IMR-90 (cell line): ENCODE data around the gene TM4SF4. TPM values are rescaled to one million over a fixed set of nuclear protein-coding genes. Genes with fewer than 3 reads are reported as not detected.

Experiments
- ATAC-seq: fragments of 200-7000 bp; cut with Tn5 transposase; 2 replicates; pipeline ENCODE4 v1.9.1; 2020; ENCODE audit warnings: low read depth, mild to moderate bottlenecking, moderate library complexity
- BruUV-seq: library from RNA; stranded (reverse); fragments of 400-500 nt; replicated peaks from 2 replicates; lab custom pipeline; 2021; lab: Mats Ljungman, UMichigan
- CTCF ChIA-PET: fragments of 300-600 bp; formaldehyde crosslinking; extraction: SDS; loops from one replicate; lab custom pipeline; 2021; ENCODE audit warnings: antibody characterized with exemption; lab: Yijun Ruan, JAX
- POLR2A ChIA-PET: fragments of 300-600 bp; sonication (Branson Sonifier 250); formaldehyde crosslinking; loops from one replicate; lab custom pipeline; 2022; ENCODE audit warnings: antibody characterized with exemption; ENCODE audit not compliant: unreplicated experiment; lab: Charles Lee
- DNase-seq: peaks from one replicate; pipeline ENCODE4 v3.0.0; 2013
- H2AFZ ChIP-seq: replicated peaks from 2 replicates; pipeline ENCODE3; 2013; ENCODE audit warnings: low read length, mild to moderate bottlenecking; ENCODE audit not compliant: poor library complexity
- H2AK5ac ChIP-seq: 2 replicates; pipeline ENCODE4 v1.6.1; 2013; ENCODE audit warnings: low read depth, low read length, inconsistent platforms
- H2AK9ac ChIP-seq: replicated peaks from 2 replicates; pipeline ENCODE3; 2013; ENCODE audit warnings: mild to moderate bottlenecking, low read depth, low read length, moderate library complexity; ENCODE audit not compliant: poor library complexity
- H2BK120ac ChIP-seq: 2 replicates; pipeline ENCODE4 v1.6.1; 2013; ENCODE audit warnings: low read depth, low read length, inconsistent platforms
- H2BK15ac ChIP-seq: 3 replicates; pipeline ENCODE4 v1.6.1; 2013; ENCODE audit warnings: low read depth, low read length, inconsistent platforms
- H2BK20ac ChIP-seq: 2 replicates; pipeline ENCODE4 v1.6.1; 2013; ENCODE audit warnings: low read depth, mild to moderate bottlenecking, inconsistent platforms, low read length, moderate library complexity
- H2BK5ac ChIP-seq: 2 replicates; pipeline ENCODE4 v1.6.1; 2013; ENCODE audit warnings: mild to moderate bottlenecking, low read depth, low read length, inconsistent platforms; ENCODE audit not compliant: poor library complexity, severe bottlenecking
- H3K14ac ChIP-seq: replicated peaks from 2 replicates; pipeline ENCODE4 v1.6.1; 2013; ENCODE audit warnings: low read depth, low read length, inconsistent platforms
- H3K18ac ChIP-seq: 2 replicates; pipeline ENCODE4 v1.6.1; 2013; ENCODE audit warnings: low read depth, low read length, control low read depth
- H3K23ac ChIP-seq: 2 replicates; pipeline ENCODE4 v1.6.1; 2013; ENCODE audit warnings: low read depth, low read length, inconsistent platforms
- H3K27ac ChIP-seq: 2 replicates; pipeline ENCODE4 v1.5.1; 2013; ENCODE audit warnings: mild to moderate bottlenecking, control low read depth, low read length; ENCODE audit not compliant: insufficient read depth
- H3K27me3 ChIP-seq: 2 replicates; pipeline ENCODE4 v1.6.1; 2013; ENCODE audit warnings: low read length; ENCODE audit not compliant: control insufficient read depth, insufficient read depth
- H3K36me3 ChIP-seq: 2 replicates; pipeline ENCODE4 v1.6.1; 2013; ENCODE audit warnings: low read length, mixed read lengths; ENCODE audit not compliant: control insufficient read depth, insufficient read depth
- H3K4ac ChIP-seq: 2 replicates; pipeline ENCODE4 v1.6.1; 2013; ENCODE audit warnings: low read depth, low read length, inconsistent platforms
- H3K4me1 ChIP-seq: 2 replicates; pipeline ENCODE4 v1.6.1; 2013; ENCODE audit warnings: low read length, mixed read lengths; ENCODE audit not compliant: control insufficient read depth, insufficient read depth
- H3K4me2 ChIP-seq: 2 replicates; pipeline ENCODE4 v1.6.1; 2013; ENCODE audit warnings: low read depth, mild to moderate bottlenecking, control low read depth, low read length, moderate library complexity
- H3K4me3 ChIP-seq: 2 replicates; pipeline ENCODE4 v1.5.1; 2013; ENCODE audit warnings: low read depth, mild to moderate bottlenecking, control low read depth, low read length, moderate library complexity; ENCODE audit not compliant: insufficient read depth
- H3K56ac ChIP-seq: 2 replicates; pipeline ENCODE4 v1.6.1; 2013; ENCODE audit warnings: low read length, inconsistent platforms; ENCODE audit not compliant: insufficient read depth; ENCODE audit errors: extremely low read depth
- H3K79me1 ChIP-seq, 2 experiments: 2 replicates each; pipeline ENCODE4 v1.6.1; 2013; ENCODE audit warnings: low read length in 2 of 2, inconsistent platforms in 1 of 2, low read depth in 1 of 2
- H3K9ac ChIP-seq: 2 replicates; pipeline ENCODE4 v1.6.1; 2013; ENCODE audit warnings: low read depth, low read length, control low read depth
- H3K9me1 ChIP-seq: 2 replicates; pipeline ENCODE4 v1.6.1; 2013; ENCODE audit warnings: low read length, inconsistent platforms; ENCODE audit not compliant: insufficient read depth
- H3K9me3 ChIP-seq: 2 replicates; pipeline ENCODE4 v1.6.1; 2013; ENCODE audit warnings: low read length; ENCODE audit not compliant: control insufficient read depth, insufficient read depth
- H4K20me1 ChIP-seq: 2 replicates; pipeline ENCODE4 v1.6.1; 2013; ENCODE audit warnings: low read length, inconsistent platforms; ENCODE audit not compliant: insufficient read depth
- H4K5ac ChIP-seq: 2 replicates; pipeline ENCODE4 v1.6.1; 2013; ENCODE audit warnings: mild to moderate bottlenecking, low read depth, low read length, control low read depth
- H4K8ac ChIP-seq, 2 experiments: 2 replicates each; pipeline ENCODE4 v1.6.1; 2013; ENCODE audit warnings: low read depth in 2 of 2, low read length in 2 of 2, control low read depth in 1 of 2, inconsistent platforms in 1 of 2
- H4K91ac ChIP-seq: 2 replicates; pipeline ENCODE4 v1.6.1; 2013; ENCODE audit warnings: low read depth, low read length, inconsistent platforms; ENCODE audit not compliant: insufficient read depth
- BHLHE40 ChIP-seq: fragments of 150-350 bp; IDR thresholded peaks from 2 replicates; pipeline ENCODE4 v1.6.1; 2016; ENCODE audit warnings: mild to moderate bottlenecking, low read depth, low read length
- CEBPB ChIP-seq: IDR thresholded peaks from 2 replicates; pipeline ENCODE4 v1.6.1; 2012; ENCODE audit warnings: low read depth, low read length, improper control_type of control experiment
- CHD1 ChIP-seq: IDR thresholded peaks from 2 replicates; pipeline ENCODE4 v1.6.1; 2012; ENCODE audit warnings: low read depth, low read length, improper control_type of control experiment
- FOS ChIP-seq: fragments of 150-350 bp; IDR thresholded peaks from 2 replicates; pipeline ENCODE4 v1.6.1; 2016; ENCODE audit warnings: low read depth, low read length
- MAFK ChIP-seq: IDR thresholded peaks from 2 replicates; pipeline ENCODE4 v1.6.1; 2012; ENCODE audit warnings: low read depth, low read length, improper control_type of control experiment
- MAZ ChIP-seq: IDR thresholded peaks from 2 replicates; pipeline ENCODE4 v1.6.1; 2012; ENCODE audit warnings: low read depth, mild to moderate bottlenecking, low read length, improper control_type of control experiment, moderate library complexity, borderline replicate concordance
- MXI1 ChIP-seq: IDR thresholded peaks from 2 replicates; pipeline ENCODE4 v1.6.1; 2012; ENCODE audit warnings: low read depth, mild to moderate bottlenecking, low read length, moderate library complexity, borderline replicate concordance
- NFE2L2 ChIP-seq: fragments of 150-350 bp; IDR thresholded peaks from 2 replicates; pipeline ENCODE4 v1.6.1; 2016; ENCODE audit warnings: low read depth, mild to moderate bottlenecking, low read length
- POLR2A ChIP-seq: IDR thresholded peaks from 2 replicates; pipeline ENCODE4 v1.6.1; 2012; ENCODE audit warnings: mild to moderate bottlenecking, low read depth, low read length
- RAD21 ChIP-seq: IDR thresholded peaks from 2 replicates; pipeline ENCODE4 v1.6.1; 2012; ENCODE audit warnings: low read length, improper control_type of control experiment
- RCOR1 ChIP-seq: IDR thresholded peaks from 2 replicates; pipeline ENCODE4 v1.6.1; 2012; ENCODE audit warnings: mild to moderate bottlenecking, low read length, improper control_type of control experiment; ENCODE audit not compliant: insufficient replicate concordance
- RFX5 ChIP-seq: IDR thresholded peaks from 2 replicates; pipeline ENCODE4 v1.8.0; 2012; ENCODE audit warnings: low read depth, mild to moderate bottlenecking, low read length, moderate library complexity
- SMC3 ChIP-seq: fragments of 150-350 bp; IDR thresholded peaks from 2 replicates; pipeline ENCODE4 v1.6.1; 2016; ENCODE audit warnings: low read depth, mild to moderate bottlenecking, antibody characterized with exemption, low read length, moderate library complexity
- USF2 ChIP-seq: fragments of 150-350 bp; IDR thresholded peaks from 2 replicates; pipeline ENCODE4 v1.6.1; 2017; ENCODE audit warnings: mild to moderate bottlenecking, antibody characterized with exemption, low read length, low read depth
- WGBS, 2 experiments: methylation state at CpG; one replicate each; pipeline versions ENCODE4 v1.1.5 to v1.1.7; 2013; ENCODE audit warnings: missing lambda C conversion rate in 2 of 2; ENCODE audit not compliant: insufficient read length in 1 of 2; ENCODE audit errors: extremely low coverage in 2 of 2; 5-methylcytosine and 5-hydroxymethylcytosine counted together
- dilution Hi-C: fragments of 300-500 bp; cut with HindIII; formaldehyde crosslinking; loops from one replicate; pipeline ENCODE4 v1.14.3; 2018; ENCODE audit warnings: low sequenced_read_pairs; ENCODE audit not compliant: unreplicated experiment
- in situ Hi-C: fragments of 300-500 bp; cut with MboI; formaldehyde crosslinking; loops from 3 replicates; pipeline ENCODE4 v1.14.3; 2019; ENCODE audit warnings: low sequenced_read_pairs, inconsistent platforms, mixed read lengths
- intact Hi-C: fragments of 100-400 bp; cut with micrococcal nuclease; formaldehyde crosslinking; loops from 2 replicates; pipeline ENCODE4 v1.10.0; 2022
- polyA plus RNA-seq, 3 experiments: library from polyadenylated mRNA; depleted of rRNA; stranded (reverse); fragments of >200 nt; gene quantifications; 2 replicates each; pipeline ENCODE4 v1.2.3, GENCODE V29; 2012; ENCODE audit warnings: low replicate concordance in 1 of 3
- total RNA-seq: library from RNA; depleted of rRNA; stranded (reverse); fragments of >200 nt; gene quantifications from 2 replicates; pipeline ENCODE4 v1.2.3, GENCODE V29; 2012
- TF ChIP-seq, protein P1 (sequence below): conservative IDR thresholded peaks from 2 replicates; pipeline ENCODE4 v1.5.1; 2012; ENCODE audit warnings: mild to moderate bottlenecking, low read depth, low read length, improper control_type of control experiment
- TF ChIP-seq, protein P2 (sequence below): fragments of 150-350 bp; IDR thresholded peaks from 2 replicates; pipeline ENCODE4 v1.6.1; 2016; ENCODE audit warnings: low read depth, mild to moderate bottlenecking, low read length, moderate library complexity, borderline replicate concordance

TM4SF4 gene
- total and polyA plus RNA-seq, 2 of the 4 experiments (the other 2 are of a cell fraction): 0.60 to 1.6 TPM

- Histone ChIP-seq H3K9ac (no peak overlapping the region), H4K20me1 (peaks cover 9% of the 10 kb centered on the region), H3K56ac (no peak overlapping the region), H3K79me1 (peaks cover 29 to 67% of the 10 kb centered on the region in 2 experiments), H3K4me3 (no peak overlapping the region), H2AK5ac (peak overlapping the region; percentile 0; the same call in 1 of the 2 replicates), H3K27me3 (no peaks in the 10 kb centered on the region), H3K9me1 (peaks cover 13% of the 10 kb centered on the region), H4K91ac (no peak overlapping the region), H3K23ac (0 out of 2 replicates have a peak overlapping the region, but pooled peaks have one; percentile 1), H2AFZ (no peak overlapping the region), H2BK20ac (no peak overlapping the region), H3K4ac (no peak overlapping the region), H4K8ac (no peak overlapping the region), H3K27ac (no peak overlapping the region), H2AK9ac (no peak overlapping the region), H4K5ac (peak overlapping the region; percentile 25; the same call in 1 of the 2 replicates), H3K18ac (no peak overlapping the region), H3K14ac (no peak overlapping the region), H2BK5ac (no peak overlapping the region), H3K4me2 (no peak overlapping the region), H3K36me3 (peaks cover 13% of the 10 kb centered on the region), H3K4me1 (peaks cover 14% of the 10 kb centered on the region), H2BK120ac (no peak overlapping the region), H3K9me3 (no peaks in the 10 kb centered on the region), H2BK15ac (0 out of 3 replicates have a peak overlapping the region, but pooled peaks have one; percentile 4)
- ATAC-seq: no peak
- ChIA-PET CTCF (interaction anchor here (0.6 kb wide), 1 partner anchor 242 kb away, joined by 3 read pairs; no protein-coding TSS in a partner anchor), POLR2A (no interaction called here)
- dilution Hi-C loops (no loop called here), in situ Hi-C loops (no loop called here), intact Hi-C loops (no loop called here)
- no peak for DNase-seq
- no CpG with 5 or more reads among the region's 2 CpGs for WGBS, 2 experiments
- TF ChIP-seq RCOR1 (no peak), POLR2A (no peak), SMC3 (no peak), NFE2L2 (no peak), RFX5 (no peak), BHLHE40 (no peak), MXI1 (no peak), USF2 (no peak), MAZ (no peak), FOS (no peak), RAD21 (no peak), MAFK (no peak), CHD1 (no peak), CEBPB (no peak)
- TF ChIP-seq, protein P1, sequence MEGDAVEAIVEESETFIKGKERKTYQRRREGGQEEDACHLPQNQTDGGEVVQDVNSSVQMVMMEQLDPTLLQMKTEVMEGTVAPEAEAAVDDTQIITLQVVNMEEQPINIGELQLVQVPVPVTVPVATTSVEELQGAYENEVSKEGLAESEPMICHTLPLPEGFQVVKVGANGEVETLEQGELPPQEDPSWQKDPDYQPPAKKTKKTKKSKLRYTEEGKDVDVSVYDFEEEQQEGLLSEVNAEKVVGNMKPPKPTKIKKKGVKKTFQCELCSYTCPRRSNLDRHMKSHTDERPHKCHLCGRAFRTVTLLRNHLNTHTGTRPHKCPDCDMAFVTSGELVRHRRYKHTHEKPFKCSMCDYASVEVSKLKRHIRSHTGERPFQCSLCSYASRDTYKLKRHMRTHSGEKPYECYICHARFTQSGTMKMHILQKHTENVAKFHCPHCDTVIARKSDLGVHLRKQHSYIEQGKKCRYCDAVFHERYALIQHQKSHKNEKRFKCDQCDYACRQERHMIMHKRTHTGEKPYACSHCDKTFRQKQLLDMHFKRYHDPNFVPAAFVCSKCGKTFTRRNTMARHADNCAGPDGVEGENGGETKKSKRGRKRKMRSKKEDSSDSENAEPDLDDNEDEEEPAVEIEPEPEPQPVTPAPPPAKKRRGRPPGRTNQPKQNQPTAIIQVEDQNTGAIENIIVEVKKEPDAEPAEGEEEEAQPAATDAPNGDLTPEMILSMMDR: no peak
- TF ChIP-seq, protein P2, sequence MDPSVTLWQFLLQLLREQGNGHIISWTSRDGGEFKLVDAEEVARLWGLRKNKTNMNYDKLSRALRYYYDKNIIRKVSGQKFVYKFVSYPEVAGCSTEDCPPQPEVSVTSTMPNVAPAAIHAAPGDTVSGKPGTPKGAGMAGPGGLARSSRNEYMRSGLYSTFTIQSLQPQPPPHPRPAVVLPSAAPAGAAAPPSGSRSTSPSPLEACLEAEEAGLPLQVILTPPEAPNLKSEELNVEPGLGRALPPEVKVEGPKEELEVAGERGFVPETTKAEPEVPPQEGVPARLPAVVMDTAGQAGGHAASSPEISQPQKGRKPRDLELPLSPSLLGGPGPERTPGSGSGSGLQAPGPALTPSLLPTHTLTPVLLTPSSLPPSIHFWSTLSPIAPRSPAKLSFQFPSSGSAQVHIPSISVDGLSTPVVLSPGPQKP: no peak
- no TSS peak for BruUV-seq
These were observed 54.6 kb downstream of the TM4SF4 start for GRCh38 chr3:149529099-149529498.
